Stomach (tissue), 9 donors: Measurements from ENCODE around the gene VSTM2B. TPM values are rescaled to one million over a fixed set of nuclear protein-coding genes. Genes with fewer than 3 reads are reported as not detected.

Experiments used
- DNase-seq, 2 donors: peaks; one replicate each; pipeline versions ENCODE4 v3.0.0 to v3.0.0-alpha.2; 2013 to 2019
- H3K27ac ChIP-seq, 5 donors: fragments of 200-600 bp in 4 of 5; sonication (generic) in 4 of 5; one replicate each; pipeline ENCODE4 v1.5.1; 2013 to 2019; ENCODE audit warnings: mild to moderate bottlenecking in 1 of 5, moderate library complexity in 1 of 5
- H3K27me3 ChIP-seq, 3 donors: fragments of 200-600 bp; sonication (generic); one replicate each; pipeline ENCODE4 v1.5.1; 2017 to 2019; ENCODE audit warnings: mixed run types in 1 of 3
- H3K36me3 ChIP-seq, 4 donors: fragments of 200-600 bp; sonication (generic); 1 replicate in 3 of 4; 2 replicates in 1 of 4; pipeline ENCODE4 v1.5.1; 2016 to 2019
- H3K4me1 ChIP-seq, 4 donors: fragments of 200-600 bp; sonication (generic); one replicate each; pipeline ENCODE4 v1.5.1; 2016 to 2019
- H3K4me3 ChIP-seq, 4 donors: fragments of 200-600 bp; sonication (generic) in 3 of 4; one replicate each; pipeline ENCODE4 v1.5.1; 2016 to 2019; ENCODE audit warnings: mild to moderate bottlenecking in 1 of 4
- H3K9me3 ChIP-seq, 4 donors: fragments of 200-600 bp; sonication (generic); one replicate each; pipeline ENCODE4 v1.5.1; 2016 to 2019
- CTCF ChIP-seq, 7 experiments: fragments of 450-650 bp in 4 of 7; fragments of 200-600 bp in 3 of 7; sonication (generic) in 3 of 7; IDR thresholded peaks; one replicate each; pipeline ENCODE4 v1.5.1; 2016 to 2019; ENCODE audit warnings: antibody characterized with exemption in 7 of 7, control low read depth in 2 of 7, mild to moderate bottlenecking in 1 of 7
- EP300 ChIP-seq: sonication (generic); formaldehyde crosslinking; IDR thresholded peaks from one replicate; pipeline ENCODE4 v1.6.1; 2017; ENCODE audit warnings: antibody characterized with exemption
- POLR2A ChIP-seq, 4 donors: fragments of 450-650 bp; IDR thresholded peaks; one replicate each; pipeline ENCODE4 v1.6.1; 2016; ENCODE audit warnings: antibody characterized with exemption in 4 of 4, control low read depth in 2 of 4, mild to moderate bottlenecking in 1 of 4, moderate library complexity in 1 of 4
- POLR2AphosphoS5 ChIP-seq, 3 donors: sonication (generic); formaldehyde crosslinking; IDR thresholded peaks; one replicate each; pipeline ENCODE4 v1.6.1; 2016; ENCODE audit warnings: antibody characterized with exemption in 3 of 3
- WGBS, 5 donors: extraction: QIAGEN DNeasy Blood & Tissue Kit in 3 of 5; methylation state at CpG; one replicate each; pipeline versions ENCODE4 v1.1.5 to v1.1.7; 2013 to 2018; 5-methylcytosine and 5-hydroxymethylcytosine counted together
- intact Hi-C: fragments of 100-400 bp; cut with DNase I; formaldehyde crosslinking; loops from one replicate; pipeline ENCODE4 v1.15.1; 2023; ENCODE audit warnings: low total_unique reads
- polyA plus RNA-seq, 3 donors: library from polyadenylated mRNA; stranded (reverse); fragments of 200-250 nt; gene quantifications; one replicate each; pipeline ENCODE4 v1.2.3, GENCODE V29; 2013
- total RNA-seq, 5 donors: library from RNA; depleted of rRNA; stranded (reverse); fragments of >200 nt; gene quantifications; one replicate each; pipeline versions ENCODE4 v1.1.0 to v1.2.3, GENCODE V29; 2014 to 2016
- donor health status: healthy with polysubstance abuse.
- donor health status: Bipolar disorder and iron deficiency.
- donor health status: healthy.

VSTM2B gene
- total and polyA plus RNA-seq, 8 donors: not detected

DNA sequence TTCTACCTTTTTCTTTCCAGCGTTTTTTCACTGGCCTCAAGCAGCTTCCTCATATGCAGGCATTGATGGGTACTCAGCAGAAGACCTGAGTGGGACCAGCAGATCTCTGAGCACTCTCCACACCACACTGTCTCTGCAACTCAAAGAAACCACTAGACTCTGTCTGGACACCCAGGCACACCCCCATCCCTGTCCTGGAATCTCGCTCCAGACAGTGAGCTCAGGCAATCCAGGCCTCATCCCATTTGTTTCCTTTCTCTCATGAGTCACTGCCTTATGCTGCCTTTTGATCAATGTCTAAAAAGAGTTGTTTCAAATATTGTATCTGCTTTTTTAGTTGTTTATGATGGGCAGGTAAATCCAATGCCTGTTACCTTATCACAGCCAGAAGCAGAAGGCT is 60.6 kb downstream of the VSTM2B start:
- no peaks in the 10 kb centered on the region for H3K36me3 ChIP-seq
- TF ChIP-seq CTCF (IDR thresholded peaks at IDR 0.05) (no peak), EP300 (no peak), POLR2AphosphoS5 (IDR thresholded peaks at IDR 0.05) (no peak), POLR2A (IDR thresholded peaks at IDR 0.05) (no peak)
- 47 to 66% (median 62%) methylated on average over 2 of the region's 2 CpGs for WGBS, 5 donors
- H3K4me1 ChIP-seq: no peaks in the 10 kb centered on the region
- no peak overlapping the region for H3K27ac ChIP-seq
- DNase-seq: no peak
- H3K27me3 ChIP-seq: peaks cover 0 to 37% (median 9%) of the 10 kb centered on the region in 3 donors
- H3K4me3 ChIP-seq: no peak overlapping the region
- intact Hi-C loops: no loop called here
- H3K9me3 ChIP-seq: peaks cover 0 to 15% (median 7%) of the 10 kb centered on the region in 4 donors

DNA sequence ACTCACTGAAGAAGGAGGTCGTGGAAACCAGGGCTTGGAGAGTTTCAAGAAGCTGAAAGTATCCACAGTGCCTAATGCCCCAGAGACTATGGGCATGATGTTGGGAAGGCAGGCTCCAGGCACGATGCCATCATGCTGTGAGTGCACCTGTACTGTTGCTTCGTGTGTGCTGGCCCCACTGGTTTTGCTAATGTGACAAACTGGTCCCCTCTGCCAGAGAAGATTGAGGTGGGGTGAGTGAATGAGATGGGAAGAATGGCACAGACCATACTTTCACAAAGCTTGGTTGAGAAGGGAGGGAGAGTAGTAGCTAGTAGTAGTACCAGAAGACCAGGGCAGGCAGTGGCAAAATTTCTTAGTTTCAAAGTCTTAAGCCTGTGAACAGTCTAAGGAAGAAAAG is 61.3 kb downstream of the VSTM2B start:
- intact Hi-C loops: no loop called here
- Histone ChIP-seq H3K27me3 (peaks cover 0 to 43% (median 12%) of the 10 kb centered on the region in 3 donors), H3K27ac (peak overlapping the region in 1 of 5 donors; percentile 0), H3K4me3 (no peak overlapping the region), H3K36me3 (no peaks in the 10 kb centered on the region), H3K9me3 (peaks cover 0 to 12% (median 4%) of the 10 kb centered on the region in 4 donors), H3K4me1 (no peaks in the 10 kb centered on the region)
- 60 to 71% (median 66%) methylated on average over 3 of the region's 3 CpGs for WGBS, 5 donors
- no peak for DNase-seq
- TF ChIP-seq CTCF (IDR thresholded peaks at IDR 0.05) (no peak), POLR2AphosphoS5 (IDR thresholded peaks at IDR 0.05) (no peak), EP300 (no peak), POLR2A (IDR thresholded peaks at IDR 0.05) (no peak)

DNA sequence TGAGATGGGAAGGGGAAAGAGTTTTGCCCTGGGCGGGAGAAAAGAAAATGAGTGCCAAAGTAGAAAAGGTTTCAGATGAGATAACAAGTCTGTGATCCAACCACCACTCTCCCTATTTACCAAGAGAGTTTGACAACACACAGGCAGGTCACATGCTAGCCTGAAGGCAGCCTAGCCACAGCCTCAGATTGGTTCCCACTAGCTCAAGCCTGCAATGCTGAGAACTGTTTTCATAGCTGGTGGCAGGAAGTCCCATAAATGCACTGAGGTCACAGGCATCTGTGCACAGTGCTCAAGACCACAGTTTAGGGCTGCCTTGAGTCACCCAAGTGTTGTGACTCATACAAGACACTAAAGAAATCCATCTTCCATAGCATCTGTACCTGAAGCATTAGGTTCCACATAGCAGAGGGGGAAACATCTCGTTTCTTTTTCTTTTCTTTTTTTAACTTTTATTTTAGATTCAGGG is 61.8 kb downstream of the VSTM2B start:
- Histone ChIP-seq H3K36me3 (no peaks in the 10 kb centered on the region), H3K27ac (peak overlapping the region in 1 of 5 donors; percentile 0), H3K27me3 (peaks cover 0 to 43% (median 12%) of the 10 kb centered on the region in 3 donors), H3K4me3 (no peak overlapping the region), H3K9me3 (peaks cover 0 to 12% (median 4%) of the 10 kb centered on the region in 4 donors), H3K4me1 (no peaks in the 10 kb centered on the region)
- intact Hi-C loops: no loop called here
- no peak for TF ChIP-seq POLR2A (IDR thresholded peaks at IDR 0.05)
- no peak for TF ChIP-seq EP300
- TF ChIP-seq CTCF (IDR thresholded peaks at IDR 0.05): no peak
- no peak for TF ChIP-seq POLR2AphosphoS5 (IDR thresholded peaks at IDR 0.05)
- WGBS, 5 donors: 39 to 59% (median 49%) methylated on average over 2 of the region's 2 CpGs
- peak in 1 of 2 donors; percentile 15 for DNase-seq

DNA sequence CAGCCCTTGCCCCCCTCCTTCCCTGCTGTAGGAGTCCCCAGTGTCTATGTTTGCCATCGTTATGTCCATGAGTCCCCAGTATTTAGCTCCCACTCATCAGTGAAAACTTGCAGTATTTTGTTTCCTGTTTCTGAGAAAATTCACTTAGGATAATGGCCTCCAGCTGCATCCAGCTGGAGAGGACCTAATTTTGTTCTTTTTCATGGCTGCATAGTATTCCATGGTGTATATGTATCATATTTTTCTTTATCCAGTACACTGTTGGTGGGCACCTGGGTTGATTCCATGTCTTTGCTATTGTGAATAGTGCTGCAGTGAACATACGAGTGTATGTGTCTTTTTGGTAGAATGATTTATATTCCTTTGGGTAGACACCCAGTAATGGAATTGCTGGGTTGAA is 62.3 kb downstream of the VSTM2B start:
- no peak overlapping the region for H3K4me3 ChIP-seq
- peaks cover 0 to 43% (median 15%) of the 10 kb centered on the region in 3 donors for H3K27me3 ChIP-seq
- no peak overlapping the region for H3K27ac ChIP-seq
- no peak for TF ChIP-seq POLR2AphosphoS5 (IDR thresholded peaks at IDR 0.05)
- no peak for TF ChIP-seq POLR2A (IDR thresholded peaks at IDR 0.05)
- H3K4me1 ChIP-seq: no peaks in the 10 kb centered on the region
- peaks cover 0 to 12% (median 4%) of the 10 kb centered on the region in 4 donors for H3K9me3 ChIP-seq
- DNase-seq: no peak
- 78 to 96% (median 86%) methylated on average over 2 of the region's 2 CpGs for WGBS, 5 donors
- intact Hi-C loops: no loop called here
- H3K36me3 ChIP-seq: no peaks in the 10 kb centered on the region

DNA sequence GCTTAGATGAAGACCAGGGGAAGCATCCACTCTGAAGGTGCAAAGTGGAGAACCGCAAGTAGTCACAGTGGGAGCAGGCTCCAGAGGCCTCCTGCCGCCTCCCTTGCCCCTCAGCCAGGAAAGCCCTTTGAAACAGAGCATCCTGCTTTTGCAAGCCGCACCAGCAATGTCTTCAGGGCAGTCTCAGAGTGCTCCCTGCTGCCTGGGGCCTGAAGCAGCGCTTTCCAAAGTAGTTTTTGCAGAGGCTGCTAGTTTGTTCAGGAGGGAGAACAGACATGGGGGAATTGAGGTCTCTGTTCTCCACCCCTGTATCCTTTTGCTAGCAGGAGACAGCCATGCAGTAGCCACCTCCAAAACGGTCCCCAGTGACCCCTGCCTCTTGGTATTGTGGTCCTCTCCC is 64.5 kb downstream of the VSTM2B start:
- Histone ChIP-seq H3K27ac (no peak overlapping the region), H3K4me3 (no peak overlapping the region), H3K27me3 (peaks cover 0 to 61% (median 27%) of the 10 kb centered on the region in 3 donors), H3K36me3 (no peaks in the 10 kb centered on the region), H3K4me1 (no peaks in the 10 kb centered on the region), H3K9me3 (peaks cover 0 to 9% (median 4%) of the 10 kb centered on the region in 4 donors)
- intact Hi-C loops: no loop called here
- WGBS, 5 donors: 27 to 49% (median 42%) methylated on average over 5 of the region's 5 CpGs
- no peak for DNase-seq
- TF ChIP-seq CTCF (IDR thresholded peaks at IDR 0.05) (no peak), POLR2AphosphoS5 (IDR thresholded peaks at IDR 0.05) (no peak), POLR2A (IDR thresholded peaks at IDR 0.05) (no peak), EP300 (no peak)
